Activated naive CD4-positive, alpha-beta T cell treated with anti-CD3 and anti-CD28 coated beads, Interleukin-2, amount 10 ng/mL, durations not matched to agents 7 days and 5 days (primary cell): ENCODE data around the gene UBP1.
"Not testable (repeated sequence)": the region's sequence is repeated elsewhere in the genome, so short reads cannot be mapped to it uniquely, and the experiment has no call there.

Experiments
- CTCF ChIA-PET: fragments of 350-600 bp; sonication (Branson Sonifier 250); formaldehyde crosslinking; loops from one replicate; lab custom pipeline; 2021; ENCODE audit warnings: antibody characterized with exemption; lab: Charles Lee
- DNase-seq: peaks from one replicate; pipeline ENCODE4 v3.0.0-alpha.2; 2020
- H3K27ac Mint-ChIP-seq: one replicate; pipeline ENCODE4 v1.8.0; 2021; ENCODE audit warnings: mild to moderate bottlenecking, moderate library complexity, mixed read lengths
- H3K27me3 Mint-ChIP-seq: one replicate; pipeline ENCODE4 v1.8.0; 2021; ENCODE audit warnings: mild to moderate bottlenecking, mixed read lengths
- H3K36me3 Mint-ChIP-seq: one replicate; pipeline ENCODE4 v1.8.0; 2021; ENCODE audit warnings: mixed read lengths
- H3K4me1 Mint-ChIP-seq: one replicate; pipeline ENCODE4 v1.8.0; 2021; ENCODE audit warnings: mixed read lengths
- H3K4me3 Mint-ChIP-seq: one replicate; pipeline ENCODE4 v1.8.0; 2021; ENCODE audit warnings: mild to moderate bottlenecking, moderate library complexity, mixed read lengths
- H3K9me3 Mint-ChIP-seq: one replicate; pipeline ENCODE4 v1.8.0; 2021; ENCODE audit warnings: mixed read lengths

The UBP1 gene

GRCh38 chr3:33442190-33442589, 2.0 kb upstream of the UBP1 start:
- Mint-ChIP-seq H3K4me3 (peak overlapping the region; percentile 98), H3K27ac (peak overlapping the region; percentile 100), H3K36me3 (peaks cover 5% of the 10 kb centered on the region), H3K4me1 (peaks cover 45% of the 10 kb centered on the region), H3K27me3 (no peaks in the 10 kb centered on the region), H3K9me3 (no peaks in the 10 kb centered on the region)
- CTCF ChIA-PET = interaction anchor here (0.6 kb wide), 1 partner anchor 203 kb away, joined by 3 read pairs; no protein-coding TSS in a partner anchor
- no peak for DNase-seq

GRCh38 chr3:33441225-33441976, 1.2 kb upstream of the UBP1 start:
- H3K4me3 Mint-ChIP-seq = peak overlapping the region; percentile 98
- peak overlapping the region; percentile 100 for H3K27ac Mint-ChIP-seq
- DNase-seq = no peak
- no peaks in the 10 kb centered on the region for H3K9me3 Mint-ChIP-seq
- CTCF ChIA-PET = interaction anchor here (0.6 kb wide), 1 partner anchor 492 kb away, joined by 4 read pairs; no protein-coding TSS in a partner anchor
- H3K27me3 Mint-ChIP-seq = no peaks in the 10 kb centered on the region
- peaks cover 45% of the 10 kb centered on the region for H3K4me1 Mint-ChIP-seq
- H3K36me3 Mint-ChIP-seq = peaks cover 11% of the 10 kb centered on the region

GRCh38 chr3:33439546-33440327, 468 bp downstream of the UBP1 start:
- CTCF ChIA-PET = no interaction called here
- peak; percentile 67 for DNase-seq

GRCh38 chr3:33438881-33439545, 1.2 kb downstream of the UBP1 start:
- peak overlapping the region; percentile 93 for H3K27ac Mint-ChIP-seq
- H3K27me3 Mint-ChIP-seq = no peaks in the 10 kb centered on the region
- H3K4me3 Mint-ChIP-seq = peak overlapping the region; percentile 86
- peaks cover 52% of the 10 kb centered on the region for H3K4me1 Mint-ChIP-seq
- no peaks in the 10 kb centered on the region for H3K9me3 Mint-ChIP-seq
- DNase-seq = no peak
- H3K36me3 Mint-ChIP-seq = peaks cover 11% of the 10 kb centered on the region
- CTCF ChIA-PET = interaction anchor here (1.1 to 1.3 kb wide), 3 partner anchors 10 to 308 kb away, joined by 3 to 6 read pairs (median 5); no protein-coding TSS in a partner anchor

More at GRCh38 chr3:33439546-33440327, 468 bp downstream of the UBP1 start:
- Mint-ChIP-seq H3K4me1 (peaks cover 52% of the 10 kb centered on the region), H3K9me3 (no peaks in the 10 kb centered on the region), H3K27me3 (no peaks in the 10 kb centered on the region), H3K27ac (peak overlapping the region; percentile 100), H3K4me3 (peak overlapping the region; percentile 98), H3K36me3 (peaks cover 11% of the 10 kb centered on the region)

GRCh38 chr3:33438284-33438668, 1.9 kb downstream of the UBP1 start:
- no peak for DNase-seq
- H3K4me1 Mint-ChIP-seq = peaks cover 58% of the 10 kb centered on the region
- no peaks in the 10 kb centered on the region for H3K9me3 Mint-ChIP-seq
- peaks cover 13% of the 10 kb centered on the region for H3K36me3 Mint-ChIP-seq
- peak overlapping the region; percentile 93 for H3K27ac Mint-ChIP-seq
- H3K27me3 Mint-ChIP-seq = no peaks in the 10 kb centered on the region
- H3K4me3 Mint-ChIP-seq = peak overlapping the region; percentile 86
- CTCF ChIA-PET = interaction anchor here (0.7 to 1.3 kb wide), 4 partner anchors 10 to 349 kb away, joined by 3 to 6 read pairs (median 4); no protein-coding TSS in a partner anchor

- Mint-ChIP-seq H3K36me3 (peaks cover 13% of the 10 kb centered on the region), H3K27ac (no peak overlapping the region), H3K4me3 (peak overlapping the region; percentile 86), H3K4me1 (peaks cover 58% of the 10 kb centered on the region), H3K9me3 (no peaks in the 10 kb centered on the region), H3K27me3 (no peaks in the 10 kb centered on the region)
- CTCF ChIA-PET = interaction anchor here (0.7 to 1.3 kb wide), 3 partner anchors 19 to 349 kb away, joined by 3 to 5 read pairs (median 4); no protein-coding TSS in a partner anchor
- no peak for DNase-seq
Measured at GRCh38 chr3:33437556-33438283, 2.5 kb downstream of the UBP1 start.

GRCh38 chr3:33433843-33434242, 6.4 kb downstream of the UBP1 start:
- Mint-ChIP-seq H3K36me3 (peaks cover 17% of the 10 kb centered on the region), H3K4me1 (peaks cover 64% of the 10 kb centered on the region), H3K4me3 (no peak overlapping the region), H3K9me3 (no peaks in the 10 kb centered on the region), H3K27me3 (no peaks in the 10 kb centered on the region), H3K27ac (no peak overlapping the region)
- no peak for DNase-seq
- CTCF ChIA-PET = interaction anchor here (1.4 kb wide), 1 partner anchor 302 kb away, joined by 4 read pairs; no protein-coding TSS in a partner anchor

- Mint-ChIP-seq H3K4me1 (peaks cover 44% of the 10 kb centered on the region), H3K27ac (no peak overlapping the region), H3K36me3 (peaks cover 10% of the 10 kb centered on the region), H3K27me3 (no peaks in the 10 kb centered on the region), H3K4me3 (no peak overlapping the region), H3K9me3 (no peaks in the 10 kb centered on the region)
- DNase-seq = no peak
- CTCF ChIA-PET = no interaction called here
Measured at GRCh38 chr3:33430571-33430970, 9.6 kb downstream of the UBP1 start.

GRCh38 chr3:33430061-33430460, 10.1 kb downstream of the UBP1 start:
- Mint-ChIP-seq H3K4me1 (peaks cover 42% of the 10 kb centered on the region), H3K27ac (no peak overlapping the region), H3K4me3 (no peak overlapping the region), H3K36me3 (peaks cover 12% of the 10 kb centered on the region), H3K27me3 (no peaks in the 10 kb centered on the region), H3K9me3 (no peaks in the 10 kb centered on the region)
- no peak for DNase-seq
- CTCF ChIA-PET = no interaction called here

GRCh38 chr3:33429306-33429705, 10.9 kb downstream of the UBP1 start:
- DNase-seq, H3K4me3 Mint-ChIP-seq, H3K27me3 Mint-ChIP-seq, H3K27ac Mint-ChIP-seq, H3K9me3 Mint-ChIP-seq, CTCF ChIA-PET: not testable (repeated sequence)
- H3K36me3 Mint-ChIP-seq = peaks cover 19% of the 10 kb centered on the region
- peaks cover 42% of the 10 kb centered on the region for H3K4me1 Mint-ChIP-seq

GRCh38 chr3:33428734-33429133, 11.5 kb downstream of the UBP1 start:
- Mint-ChIP-seq H3K27me3 (no peaks in the 10 kb centered on the region), H3K9me3 (no peaks in the 10 kb centered on the region), H3K4me1 (peaks cover 40% of the 10 kb centered on the region), H3K27ac (no peak overlapping the region), H3K4me3 (no peak overlapping the region), H3K36me3 (peaks cover 19% of the 10 kb centered on the region)
- CTCF ChIA-PET = interaction anchor here (1.0 kb wide), 1 partner anchor 10 kb away, joined by 6 read pairs; no protein-coding TSS in a partner anchor
- no peak for DNase-seq

GRCh38 chr3:33426630-33427317, 13.4 kb downstream of the UBP1 start:
- Mint-ChIP-seq H3K9me3 (no peaks in the 10 kb centered on the region), H3K4me1 (peaks cover 32% of the 10 kb centered on the region), H3K27ac (no peak overlapping the region), H3K36me3 (peaks cover 27% of the 10 kb centered on the region), H3K4me3 (no peak overlapping the region), H3K27me3 (no peaks in the 10 kb centered on the region)
- DNase-seq = no peak
- CTCF ChIA-PET = no interaction called here

GRCh38 chr3:33426068-33426467, 14.1 kb downstream of the UBP1 start:
- Mint-ChIP-seq H3K4me1 (peaks cover 28% of the 10 kb centered on the region), H3K27ac (no peak overlapping the region), H3K36me3 (peaks cover 30% of the 10 kb centered on the region), H3K9me3 (no peaks in the 10 kb centered on the region), H3K4me3 (no peak overlapping the region), H3K27me3 (no peaks in the 10 kb centered on the region)
- DNase-seq = no peak
- CTCF ChIA-PET = no interaction called here
